Urothelium cell line (cell line): Measurements from ENCODE around the gene PRR16.
A peak's percentile ranks its signal among the peaks of the same experiment; 100 is the strongest.
"Not testable (repeated sequence)": the region's sequence is repeated elsewhere in the genome, so short reads cannot be mapped to it uniquely, and the experiment has no call there.

Source experiments
- DNase-seq: peaks from one replicate; pipeline ENCODE4 v3.0.0; 2011; ENCODE audit warnings: low spot score, mixed read lengths
- FAIRE-seq: peaks from 2 replicates; lab custom pipeline; 2011; peaks lifted over from hg19 to GRCh38; lab: Jason Lieb, UNC

PRR16 gene

DNA sequence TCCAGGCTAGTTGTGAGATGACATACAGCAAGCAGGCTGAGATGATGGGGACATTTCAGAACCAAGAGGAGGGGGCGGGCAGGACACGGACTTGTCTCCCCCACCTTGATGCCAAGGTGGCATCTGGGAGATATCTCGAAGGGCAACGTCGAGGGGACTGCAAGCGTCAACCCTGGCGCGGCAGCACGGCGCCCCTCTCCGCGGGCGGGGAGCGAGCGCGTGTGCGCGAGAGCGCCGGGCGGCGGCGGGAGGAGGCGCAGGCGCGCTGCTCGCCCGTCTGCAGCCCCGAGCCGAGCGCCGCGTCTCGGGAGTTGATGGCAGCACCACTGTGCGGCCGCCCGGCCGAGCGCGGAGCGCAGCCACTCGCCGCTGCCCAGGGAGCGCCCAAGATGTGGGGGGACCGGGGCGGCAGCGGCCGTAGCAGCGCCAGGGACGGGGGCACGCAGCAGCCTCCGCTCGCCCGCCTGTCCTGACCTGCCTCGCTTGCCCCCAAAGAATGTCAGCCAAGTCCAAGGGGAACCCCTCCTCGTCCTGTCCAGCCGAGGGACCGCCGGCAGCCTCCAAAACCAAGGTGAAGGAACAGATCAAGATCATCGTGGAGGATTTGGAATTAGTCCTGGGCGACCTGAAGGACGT is at the start of gene PRR16:
Gene PRR16 (plus strand): TSS at position 310 of the 636 bp plus-strand sequence.
- FAIRE-seq (peak; percentile 66), DNase-seq (peak; percentile 87)

DNA sequence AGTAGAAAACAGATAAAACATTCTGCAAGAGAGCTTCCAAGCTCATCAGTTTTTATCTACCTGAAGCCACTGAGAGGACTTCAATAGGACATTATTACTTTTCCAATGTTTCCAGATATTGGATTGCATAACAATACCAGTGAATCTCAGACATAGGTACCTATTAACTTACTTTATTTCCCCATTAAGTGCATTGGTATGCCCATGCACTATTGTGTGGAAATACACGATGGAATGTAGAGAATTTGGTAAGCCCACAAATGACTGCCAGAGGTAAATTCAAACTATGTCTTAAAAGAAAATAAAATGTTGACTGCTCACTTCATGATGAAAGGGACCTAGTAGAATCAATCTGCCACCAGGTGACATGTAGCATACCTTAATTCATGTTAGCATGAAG is 48.1 kb upstream of the PRR16 start:
- FAIRE-seq (no peak), DNase-seq (no peak)

DNA sequence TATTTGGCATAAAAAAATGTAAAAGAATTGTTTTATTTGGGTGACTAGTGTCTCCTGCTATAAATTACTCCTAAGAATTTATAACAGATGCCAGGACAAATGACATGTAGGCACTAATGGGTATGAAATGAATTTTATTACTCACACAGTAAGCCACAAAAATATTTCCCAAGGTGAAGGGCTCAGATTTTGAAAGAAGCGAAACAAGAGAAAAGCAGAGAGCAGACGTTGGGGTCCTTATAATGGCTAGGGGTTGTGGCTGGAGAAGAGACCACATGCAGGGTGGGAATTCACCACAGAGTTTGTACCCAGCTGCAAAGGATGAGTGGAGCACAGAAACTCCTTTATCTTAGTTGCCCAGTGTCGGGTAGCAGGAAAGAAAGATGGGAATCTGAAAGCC is 45.0 kb upstream of the PRR16 start:
- DNase-seq = peak; percentile 20
- FAIRE-seq = no peak

DNA sequence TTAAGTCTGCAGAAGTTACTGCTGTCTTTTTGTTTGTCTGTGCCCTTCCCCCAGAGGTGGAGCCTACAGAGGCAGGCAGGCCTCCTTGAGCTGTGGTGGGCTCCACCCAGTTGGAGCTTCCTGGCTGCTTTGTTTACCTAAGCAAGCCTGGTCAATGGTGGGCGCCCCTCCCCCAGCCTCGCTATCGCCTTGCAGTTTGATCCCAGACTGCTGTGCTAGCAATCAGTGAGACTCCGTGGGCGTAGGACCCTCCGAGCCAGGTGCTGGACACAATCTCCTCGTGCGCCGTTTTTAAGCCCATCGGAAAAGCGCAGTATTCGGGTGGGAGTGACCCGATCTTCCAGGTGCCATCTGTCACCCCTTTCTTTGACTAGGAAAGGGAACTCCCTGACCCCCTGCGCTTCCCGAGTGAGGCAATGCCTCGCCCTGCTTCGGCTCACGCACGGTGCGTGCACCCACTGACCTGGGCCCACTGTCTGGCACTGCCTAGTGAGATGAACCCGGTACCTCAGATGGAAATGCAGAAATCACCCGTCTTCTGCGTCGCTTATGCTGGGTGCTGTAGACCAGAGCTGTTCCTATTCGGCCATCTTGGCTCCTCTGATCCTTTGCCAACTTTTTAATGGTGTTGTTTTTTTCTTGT is 37.3 kb upstream of the PRR16 start:
- not testable (repeated sequence) for DNase-seq, FAIRE-seq

DNA sequence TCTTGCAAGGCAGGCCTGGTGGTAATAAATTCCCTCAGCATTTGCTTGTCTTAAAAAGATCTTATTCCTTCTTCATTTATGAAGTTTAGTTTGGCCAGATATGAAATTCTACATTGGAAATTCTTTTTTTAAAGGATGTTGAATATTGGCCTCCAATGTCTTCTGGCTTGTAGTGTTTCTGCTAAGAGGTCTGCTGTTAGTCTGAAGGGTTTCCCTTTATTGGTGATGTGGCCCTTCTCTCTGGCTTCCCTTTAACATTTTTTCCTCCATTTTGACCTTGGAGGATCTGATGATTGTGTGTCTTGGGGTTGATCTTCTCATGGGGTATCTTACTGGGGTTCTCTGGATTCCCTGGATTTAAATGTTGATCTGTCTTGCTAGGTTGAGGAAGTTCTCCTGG is 33.5 kb upstream of the PRR16 start:
- FAIRE-seq = no peak

DNA sequence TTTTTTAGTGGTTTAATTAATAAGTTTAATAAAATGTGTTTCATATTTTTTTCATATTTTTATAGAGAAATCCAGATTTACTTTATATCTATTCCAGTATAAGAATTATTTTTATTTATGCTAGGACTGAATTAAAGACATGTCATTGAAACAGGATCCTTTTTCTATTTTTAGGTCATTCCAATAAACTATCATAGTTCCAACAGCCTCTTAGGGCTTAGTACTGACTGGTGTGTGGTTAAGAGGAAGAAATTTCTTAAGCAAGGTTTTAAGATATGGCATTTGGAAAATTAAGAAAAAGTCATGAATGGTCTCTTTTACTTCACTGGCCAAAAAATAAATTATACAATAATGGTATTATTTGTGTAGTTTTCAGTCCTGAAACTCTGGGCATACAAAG is 31.2 kb upstream of the PRR16 start:
- no peak for FAIRE-seq
- no peak for DNase-seq

More for the DNA sequence above, 33.5 kb upstream of the PRR16 start:
- no peak for DNase-seq

DNA sequence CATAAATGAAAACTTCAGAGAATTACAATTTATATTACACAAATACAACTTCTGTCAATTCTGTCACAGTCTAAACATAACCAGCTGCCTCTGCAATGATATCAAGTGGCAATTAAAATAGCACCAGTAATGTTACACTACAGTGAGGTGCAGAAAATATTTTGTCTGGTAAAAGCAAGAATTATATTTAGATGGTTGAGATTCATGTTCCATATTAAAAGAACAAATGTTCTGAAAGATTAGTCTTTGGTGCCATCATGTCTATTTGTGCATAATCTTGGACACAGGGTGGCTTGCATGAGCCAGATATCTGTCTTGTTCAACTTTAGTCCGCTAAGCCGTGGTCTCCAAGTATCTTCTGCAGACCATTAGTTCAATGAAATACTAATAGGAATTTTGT is 29.0 kb upstream of the PRR16 start:
- FAIRE-seq (no peak), DNase-seq (no peak)

DNA sequence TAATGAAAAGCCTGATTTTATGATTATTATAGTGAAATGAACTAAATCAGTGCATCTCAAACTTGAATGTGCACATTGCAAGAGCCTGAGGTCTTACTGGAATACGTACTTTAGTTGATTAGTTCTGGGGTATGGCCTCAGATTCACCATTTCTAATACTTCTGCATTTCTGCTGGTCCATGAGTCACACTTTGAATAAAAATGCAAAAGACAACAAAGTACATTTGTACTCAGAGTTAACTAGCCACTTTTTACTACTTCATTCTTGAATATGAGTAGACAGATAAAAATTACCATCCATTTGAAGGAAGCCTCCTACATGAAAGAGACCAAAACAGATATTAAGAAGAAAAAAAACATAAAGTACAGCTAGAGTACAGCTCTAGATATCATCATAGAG is 27.1 kb upstream of the PRR16 start:
- no peak for DNase-seq
- no peak for FAIRE-seq

DNA sequence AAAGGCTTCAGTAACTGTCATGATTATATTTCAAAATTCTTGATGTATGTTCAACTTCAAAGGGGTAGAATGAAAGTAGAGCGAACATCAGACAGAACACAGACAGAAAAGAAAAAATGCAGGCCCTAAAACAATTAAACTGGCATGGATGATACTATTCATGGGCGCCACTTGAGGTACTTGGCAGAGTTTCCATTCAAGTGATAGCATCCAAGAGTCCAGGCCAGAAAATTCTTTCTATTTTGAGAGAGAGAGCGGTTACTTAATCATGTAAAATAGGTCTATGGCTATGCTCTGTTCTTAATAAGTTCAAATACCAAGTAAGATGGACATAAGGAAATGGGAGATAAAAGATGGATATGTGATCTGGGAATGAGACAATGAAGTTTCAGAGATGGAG is 21.4 kb upstream of the PRR16 start:
- DNase-seq (no peak), FAIRE-seq (no peak)

DNA sequence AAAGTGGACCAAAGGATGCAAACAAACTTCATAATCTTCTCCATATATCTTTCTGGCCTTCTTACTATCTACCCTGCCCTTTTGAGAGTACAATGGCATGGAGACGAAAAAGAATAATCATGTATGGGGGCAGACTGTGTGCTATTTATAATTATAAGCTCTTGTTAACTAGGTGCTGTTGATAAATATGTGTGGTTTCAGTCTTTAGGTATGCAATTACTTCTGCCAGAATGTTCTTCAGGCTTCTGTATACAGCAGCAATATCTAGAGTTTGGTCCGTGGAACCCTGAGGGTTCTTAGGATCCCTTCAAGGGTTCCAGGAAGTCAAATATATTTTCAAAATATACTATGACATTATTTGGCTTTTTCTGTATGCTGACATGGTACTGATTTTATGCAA is 20.5 kb upstream of the PRR16 start:
- FAIRE-seq = no peak
- no peak for DNase-seq

DNA sequence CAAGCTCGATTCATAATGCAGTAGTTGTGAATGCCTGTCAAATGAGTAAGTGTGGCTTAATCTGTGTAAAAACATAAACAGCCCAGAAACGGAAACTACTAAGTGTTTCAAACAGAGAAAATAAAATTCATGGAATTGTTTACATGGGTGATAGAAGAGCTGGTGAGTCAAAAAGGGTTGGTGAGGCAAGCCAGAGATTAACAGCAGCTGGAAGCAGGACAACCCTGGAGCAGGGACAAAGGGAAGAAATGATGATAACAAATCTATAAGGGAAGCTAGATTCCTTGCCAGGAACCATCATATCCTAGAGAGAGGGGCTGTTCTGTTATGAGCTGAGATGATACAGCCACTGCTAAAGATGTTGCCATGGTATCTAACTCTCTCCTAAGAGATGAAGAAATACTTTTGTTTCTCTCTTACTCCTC is 18.0 kb upstream of the PRR16 start:
- DNase-seq (peak; percentile 29), FAIRE-seq (no peak)

DNA sequence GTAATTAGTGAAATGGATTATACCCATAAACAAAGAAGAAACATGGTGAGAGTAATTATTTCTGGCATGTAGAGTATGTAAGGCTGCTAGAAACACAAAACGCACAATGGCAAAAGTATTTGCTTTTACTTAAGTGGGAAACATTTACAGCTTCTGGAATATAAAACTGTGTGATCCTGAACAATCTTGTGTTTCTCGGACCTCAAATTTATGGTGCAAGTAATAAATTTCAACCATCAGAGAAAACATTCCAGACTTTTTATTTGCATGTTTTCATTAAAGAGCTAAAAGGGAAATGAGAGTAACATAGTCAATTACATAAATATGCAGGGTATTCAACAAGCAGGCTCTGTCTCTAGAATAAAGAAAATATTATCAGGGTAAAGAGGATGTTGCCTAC is 17.2 kb upstream of the PRR16 start:
- FAIRE-seq (no peak), DNase-seq (no peak)

DNA sequence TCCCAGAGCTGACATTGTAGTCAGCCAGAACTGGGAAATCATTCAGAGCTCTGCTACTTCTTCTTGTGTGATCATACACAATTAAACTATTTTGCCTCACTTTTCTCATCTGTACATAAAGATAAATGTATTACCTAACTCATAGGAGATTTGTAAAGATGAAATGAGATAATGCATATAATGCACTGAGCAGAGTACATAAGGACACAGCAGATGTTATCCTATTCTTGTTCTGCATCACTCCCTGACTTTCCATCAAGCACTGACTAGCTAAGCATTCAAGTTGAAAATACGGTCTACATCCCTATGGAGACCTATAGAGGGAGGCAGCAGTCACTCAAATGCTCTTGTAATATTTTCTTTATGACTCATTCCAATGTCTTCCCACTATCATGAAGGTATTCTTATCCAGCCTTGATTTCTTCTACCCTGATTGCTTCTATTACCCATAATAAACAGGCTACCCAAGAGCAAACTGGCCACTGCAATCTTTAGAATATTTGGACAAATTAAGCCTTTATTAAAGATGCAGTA is 16.3 kb upstream of the PRR16 start:
- DNase-seq (peak; percentile 18), FAIRE-seq (no peak)

DNA sequence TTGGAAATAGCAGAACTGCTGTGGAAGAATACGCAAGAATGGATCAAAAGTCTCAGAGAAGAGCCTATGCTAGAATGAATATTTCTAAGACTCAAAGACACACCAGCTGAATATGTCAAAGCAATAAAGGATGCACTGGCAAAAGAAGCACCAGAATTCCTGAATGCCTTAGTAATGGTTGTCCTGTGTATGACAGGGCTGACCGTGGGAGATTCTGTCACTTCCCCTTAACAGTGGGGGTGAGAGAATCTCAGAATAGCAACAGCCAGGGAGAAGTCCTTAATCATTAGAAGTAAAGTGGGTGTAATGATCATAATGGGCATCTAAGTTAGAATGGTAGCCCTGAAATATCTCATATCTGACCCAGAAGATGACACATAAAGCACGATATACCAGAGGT is 14.6 kb upstream of the PRR16 start:
- no peak for FAIRE-seq
- DNase-seq = no peak

DNA sequence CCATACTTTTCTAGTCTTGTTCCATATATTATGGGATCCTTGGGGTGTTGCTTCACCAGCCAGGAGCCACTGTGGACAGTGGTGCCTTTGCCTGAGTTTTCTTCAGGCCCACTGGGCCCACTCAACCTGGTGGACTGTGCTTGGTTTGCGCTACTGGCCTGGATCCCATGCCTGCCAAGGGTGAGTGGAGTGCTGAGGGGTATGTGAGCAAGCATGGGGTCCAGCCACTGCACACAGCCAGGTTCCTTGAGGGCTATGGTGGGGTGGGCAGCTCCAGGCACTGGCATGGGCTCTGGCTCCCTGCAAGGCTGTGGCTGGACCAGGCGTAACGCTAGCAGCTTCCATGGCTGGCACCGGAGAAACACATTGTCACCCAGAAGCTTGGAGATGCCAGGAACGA is 13.2 kb upstream of the PRR16 start:
- no peak for FAIRE-seq
- no peak for DNase-seq

DNA sequence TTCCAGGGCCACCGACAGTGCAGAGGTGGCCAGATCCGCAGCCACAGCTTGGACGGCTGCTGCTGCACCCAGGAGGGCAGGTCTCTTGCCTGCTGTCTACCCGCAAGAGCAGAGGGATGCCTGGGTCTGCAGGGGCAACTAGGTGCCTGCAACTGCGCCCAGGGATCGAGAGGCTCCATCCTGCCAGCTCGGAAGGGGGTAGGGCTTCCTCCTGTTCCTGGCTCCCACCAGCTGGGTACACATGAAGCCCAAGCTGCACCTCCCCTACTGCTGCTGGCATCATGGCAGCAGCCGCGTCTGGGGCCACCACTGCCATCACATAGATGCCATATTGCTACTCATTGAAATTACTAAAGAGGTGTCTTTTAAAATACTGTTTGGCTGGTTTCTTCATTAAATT is 12.7 kb upstream of the PRR16 start:
- FAIRE-seq = no peak
- no peak for DNase-seq

DNA sequence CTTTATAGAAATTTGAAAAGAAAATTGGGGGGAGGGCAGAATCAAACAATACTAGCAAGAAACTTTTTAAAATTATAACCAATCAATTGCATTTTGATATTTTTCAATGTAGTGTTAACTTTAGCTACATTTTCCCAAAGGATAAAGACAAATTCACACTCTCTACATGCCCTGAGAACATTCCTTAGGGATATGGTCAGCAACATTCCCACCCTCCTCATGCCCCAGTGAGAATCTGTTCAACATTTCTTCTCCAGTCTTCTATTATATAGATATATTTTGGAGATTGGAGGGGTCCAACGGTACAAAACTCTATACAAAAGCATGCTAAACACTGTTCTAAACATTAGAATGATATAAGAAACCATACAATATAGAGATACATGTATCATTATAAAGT is 11.6 kb upstream of the PRR16 start:
- DNase-seq = no peak
- FAIRE-seq = no peak

DNA sequence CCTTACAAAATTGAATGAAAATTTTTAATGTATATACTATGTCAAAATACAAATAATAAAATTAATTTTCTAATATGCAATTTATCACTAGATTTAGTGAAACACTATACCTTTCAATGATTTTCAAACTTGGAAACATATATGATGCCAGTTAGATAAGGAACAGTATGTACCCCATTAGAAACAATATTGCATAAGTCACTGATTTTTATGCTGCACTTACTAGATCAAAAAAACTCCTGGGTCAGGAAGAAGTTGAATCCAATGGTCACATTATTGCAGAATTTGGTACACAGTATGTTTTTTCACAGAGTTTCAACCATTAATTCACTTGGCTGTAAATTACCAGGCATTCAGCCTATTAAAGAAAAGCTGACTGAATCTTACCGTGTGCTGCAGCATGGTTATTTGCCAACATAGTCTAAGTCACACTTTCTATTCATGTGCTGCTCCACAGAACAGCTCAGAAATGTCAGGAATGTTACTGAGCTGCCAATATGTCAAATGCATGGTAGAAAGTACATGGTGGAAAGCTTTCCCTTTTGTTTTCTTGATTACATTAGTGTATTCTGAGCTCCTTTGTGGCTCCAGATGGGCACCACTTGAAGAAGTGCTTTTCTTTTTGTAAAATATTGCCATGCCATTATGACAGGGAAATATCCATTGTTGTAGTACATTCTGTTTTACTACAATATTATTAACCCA is 9.9 kb upstream of the PRR16 start:
- peak; percentile 23 for FAIRE-seq
- peak; percentile 40 for DNase-seq

DNA sequence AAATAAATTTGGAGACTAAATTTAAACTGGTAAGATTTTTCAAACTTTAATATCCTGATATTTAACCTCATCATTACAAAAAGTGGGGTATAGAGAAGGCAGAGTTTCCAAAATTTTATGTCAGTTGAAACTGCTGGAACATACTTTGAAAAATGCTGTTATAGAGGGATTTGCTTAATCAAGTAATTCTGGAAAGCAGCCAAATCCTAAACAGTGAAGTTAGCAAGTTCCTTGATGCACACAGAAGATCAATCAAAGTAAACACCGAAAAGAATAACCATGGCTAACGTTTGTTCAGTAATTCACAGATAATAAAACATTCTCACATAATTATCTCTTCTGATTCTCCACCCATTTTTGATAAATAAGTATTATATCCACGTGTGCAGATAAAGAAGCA is 8.1 kb upstream of the PRR16 start:
- DNase-seq (no peak), FAIRE-seq (no peak)

DNA sequence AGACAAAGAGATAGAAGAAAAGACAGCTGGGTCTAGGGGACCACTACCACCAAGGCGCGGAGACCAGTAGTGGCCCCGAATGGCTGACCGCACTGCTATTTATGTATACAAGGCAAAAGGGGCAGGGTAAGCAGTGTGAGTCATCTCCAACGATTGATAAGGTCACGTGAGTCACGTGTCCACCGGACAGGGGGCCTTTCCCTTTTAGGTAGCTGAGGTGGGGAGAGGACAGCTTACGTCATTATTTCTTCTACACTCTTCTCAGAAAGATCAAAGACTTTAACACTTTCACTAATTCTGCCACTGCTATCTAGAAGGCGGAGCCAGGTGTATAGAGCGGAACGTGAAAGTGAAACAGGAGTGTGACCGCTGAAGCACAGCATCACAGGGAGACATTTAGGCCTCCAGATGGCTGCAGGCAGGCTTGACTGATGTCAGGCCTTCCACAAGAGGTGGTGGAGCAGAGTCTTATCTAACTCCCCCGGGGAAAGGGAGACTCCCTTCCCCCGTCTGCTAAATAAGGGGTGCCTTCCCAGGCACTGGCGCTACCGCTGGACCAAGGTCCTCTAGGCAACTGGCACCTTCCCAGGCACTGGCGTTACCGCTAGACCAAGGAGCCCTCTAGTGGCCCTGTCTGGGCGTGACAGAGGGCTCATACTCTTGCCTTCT is 6.1 kb upstream of the PRR16 start:
- FAIRE-seq (peak; percentile 97), DNase-seq (peak; percentile 44)

DNA sequence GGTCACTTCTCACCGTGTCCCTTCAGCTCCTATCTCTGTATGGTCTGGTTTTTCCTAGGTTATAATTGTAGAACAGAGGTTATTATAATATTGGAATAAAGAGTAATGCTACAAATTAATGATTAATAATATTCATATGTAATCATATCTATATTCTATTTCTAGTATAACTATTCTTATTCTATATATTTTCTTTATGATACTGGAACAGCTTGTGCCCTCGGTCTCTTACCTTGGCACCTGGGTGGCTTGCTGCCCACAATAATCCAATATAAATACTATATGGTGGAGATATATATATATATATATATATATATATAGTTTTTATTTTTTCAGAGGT is 5.6 kb upstream of the PRR16 start:
- FAIRE-seq, DNase-seq: not testable (repeated sequence)

DNA sequence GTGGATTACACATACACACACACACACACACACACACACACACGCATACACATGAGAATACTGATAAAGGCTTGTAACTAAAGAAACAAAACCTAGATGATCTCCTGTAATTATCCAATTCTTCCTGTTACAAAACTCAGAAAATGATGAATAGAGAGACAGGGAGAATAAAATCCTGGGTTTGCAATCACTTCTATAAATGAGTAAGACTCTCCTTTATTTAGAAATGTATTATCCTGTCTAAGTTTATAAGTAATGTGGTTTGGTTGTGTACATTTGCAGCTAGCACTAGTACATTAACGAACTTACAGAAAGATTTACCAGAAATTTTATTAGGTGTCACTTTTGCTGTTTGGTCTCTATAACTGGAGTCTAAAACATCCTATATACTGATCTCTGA is 2.8 kb upstream of the PRR16 start:
- FAIRE-seq = no peak

More for the DNA sequence above, 2.8 kb upstream of the PRR16 start:
- no peak for DNase-seq
